ENCODE results near the gene STK33.
"Not testable (repeated sequence)": the region's sequence is repeated elsewhere in the genome, so short reads cannot be mapped to it uniquely, and the experiment has no call there.

The STK33 gene

DNA sequence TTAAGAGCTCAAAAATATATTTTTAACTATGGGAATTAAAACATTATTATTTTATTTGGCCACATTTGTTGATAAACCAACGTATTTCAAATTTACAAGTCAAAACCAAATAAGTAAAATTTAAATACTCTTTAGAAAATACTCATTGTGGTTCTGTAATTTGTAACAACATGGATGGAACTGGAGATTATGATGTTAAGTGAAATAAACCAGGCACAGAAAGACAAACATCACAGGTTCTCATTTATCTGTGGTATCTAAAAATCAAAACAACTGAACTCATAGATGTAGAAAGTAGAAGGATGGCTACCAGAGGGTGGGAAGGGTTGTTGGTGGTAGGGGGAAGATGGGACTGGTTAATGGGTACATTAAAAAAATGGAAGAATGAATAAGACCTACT, 50.8 kb downstream of the STK33 start:
- DNase-seq (ENCODE audit: low read depth in 2 of 2), result no peak

DNA sequence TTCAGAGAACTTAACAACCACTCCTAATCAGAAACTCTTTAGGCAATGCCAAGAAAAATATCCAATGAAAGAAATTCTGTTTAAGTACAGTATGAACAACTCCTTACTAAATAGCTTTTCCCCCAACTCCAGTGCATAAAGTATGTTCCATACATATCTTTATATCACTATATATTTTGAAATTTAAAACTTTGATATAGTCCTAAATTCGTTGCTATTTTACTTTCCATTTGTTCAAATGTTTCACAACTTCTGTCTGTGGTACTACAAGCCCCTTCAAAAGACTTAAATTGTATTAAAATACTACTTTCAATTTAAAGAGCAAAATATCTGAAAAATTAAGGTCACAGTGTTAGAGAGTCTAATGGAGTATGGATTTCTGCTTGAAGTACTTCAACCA, 52.6 kb downstream of the STK33 start:
- no peak for DNase-seq (ENCODE audit: low read depth in 2 of 2)

DNA sequence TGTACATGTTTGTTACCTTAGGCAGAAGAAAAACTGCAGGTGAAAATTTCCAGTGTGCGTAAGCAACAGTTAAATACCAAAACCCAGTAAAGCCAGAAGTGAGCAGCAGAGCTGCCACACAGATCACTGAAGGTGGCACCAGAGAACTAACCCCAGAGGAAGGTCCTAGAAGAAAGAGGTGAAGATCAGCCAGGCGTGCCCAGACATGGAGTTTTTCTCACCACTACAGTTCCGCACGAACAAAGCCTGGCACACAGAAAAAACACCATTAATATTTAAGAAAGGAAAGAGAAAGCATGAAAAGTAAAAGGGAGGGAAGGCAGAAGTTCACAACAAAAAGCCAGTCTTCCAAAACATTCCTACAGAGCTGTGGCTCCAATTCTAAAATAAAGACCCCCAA, 60.7 kb downstream of the STK33 start:
- DNase-seq (ENCODE audit: low read depth in 2 of 2), result no peak

DNA sequence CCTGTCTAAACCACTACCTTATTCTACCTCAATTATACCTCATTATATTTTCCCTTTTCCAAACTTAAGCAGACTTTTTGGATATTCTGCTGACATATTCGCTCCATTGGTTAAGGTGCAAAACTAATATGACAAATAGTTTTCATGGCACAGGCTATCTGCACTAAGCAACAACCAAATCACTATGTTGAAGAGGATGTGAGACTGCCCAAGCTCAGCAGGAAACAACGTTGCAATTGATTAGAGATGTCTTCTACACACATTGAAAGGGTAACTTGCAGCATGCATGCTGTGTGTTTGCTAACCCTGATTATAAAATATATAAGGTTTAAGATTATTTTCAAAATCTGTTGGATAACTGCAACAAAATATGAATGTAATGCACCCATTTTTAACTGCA, 61.6 kb downstream of the STK33 start:
- DNase-seq (ENCODE audit: low read depth in 2 of 2), result no peak

DNA sequence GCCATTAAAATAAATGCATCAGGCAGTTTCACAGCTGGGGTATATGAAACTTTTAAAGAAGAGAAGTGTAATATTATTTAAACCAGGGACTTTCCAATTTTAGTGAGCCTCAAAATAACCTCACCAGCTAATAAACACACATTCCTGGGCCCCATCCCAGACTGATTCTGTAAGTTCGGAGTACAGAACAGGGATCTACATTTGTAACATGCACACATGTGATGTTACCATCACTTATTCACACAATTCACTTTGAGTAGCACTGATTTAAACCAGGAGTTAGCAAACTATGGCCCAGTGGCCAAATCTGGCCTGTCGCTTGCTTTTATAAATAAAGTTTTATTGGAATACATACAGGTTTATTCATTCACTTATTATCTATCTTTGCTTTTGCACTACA, 62.0 kb downstream of the STK33 start:
- DNase-seq (ENCODE audit: low read depth in 2 of 2), result no peak

DNA sequence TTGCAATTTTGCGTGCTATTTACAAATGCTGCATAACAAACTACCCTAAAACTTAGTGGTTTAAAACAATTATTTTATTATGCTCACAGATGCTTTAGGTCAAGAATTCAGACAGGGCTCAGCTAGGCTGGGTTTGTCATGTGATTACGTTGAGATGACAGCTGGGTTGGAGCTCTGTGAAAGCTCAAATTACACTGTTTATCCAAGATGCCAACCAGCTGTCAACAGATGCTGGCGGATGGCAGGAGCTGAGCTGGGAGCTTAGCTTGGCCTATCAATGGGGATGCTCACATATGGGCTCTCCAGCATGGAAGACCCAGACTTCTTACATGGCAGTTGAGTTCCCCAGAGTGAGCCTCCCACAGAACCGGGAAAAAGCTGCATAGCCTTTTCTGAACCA, 62.7 kb downstream of the STK33 start:
- DNase-seq (ENCODE audit: low read depth in 2 of 2), result no peak

DNA sequence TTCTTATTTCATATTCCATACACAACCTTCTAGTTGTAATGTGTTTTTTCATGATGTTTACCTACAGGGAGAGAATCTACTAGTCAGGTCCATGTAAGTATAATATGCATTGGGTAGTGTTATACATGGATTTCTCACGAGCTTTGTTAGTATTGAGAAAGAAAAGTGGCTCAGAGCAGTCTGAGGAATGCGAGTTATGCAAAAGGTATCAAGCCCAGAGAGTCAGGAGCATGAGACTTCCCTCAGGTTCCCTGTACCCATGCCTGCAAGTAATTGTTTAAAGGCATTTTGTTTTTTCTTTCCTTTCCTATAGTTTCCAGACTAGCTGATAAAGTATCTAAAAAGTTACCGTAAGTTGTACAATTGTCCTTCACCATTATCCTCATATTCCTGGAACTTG, 66.1 kb downstream of the STK33 start:
- no peak for DNase-seq (ENCODE audit: low read depth in 2 of 2)

DNA sequence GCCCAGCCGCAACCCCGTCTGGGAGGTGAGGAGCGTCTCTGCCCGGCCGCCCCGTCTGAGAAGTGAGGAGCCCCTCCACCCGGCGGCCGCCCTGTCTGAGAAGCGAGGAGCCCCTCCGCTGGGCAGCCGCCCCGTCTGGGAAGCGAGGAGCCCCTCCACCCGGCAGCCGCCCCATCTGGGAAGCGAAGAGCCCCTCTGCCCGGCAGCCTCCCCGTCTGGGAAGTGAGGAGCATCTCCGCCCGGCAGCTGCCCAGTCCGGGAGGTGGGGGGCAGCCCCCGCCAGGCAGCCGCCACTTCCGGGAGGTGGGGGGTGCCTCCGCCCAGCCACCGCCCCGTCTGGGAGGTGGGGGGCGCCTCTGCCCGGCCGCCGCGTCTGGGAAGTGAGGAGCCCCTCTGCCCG, 70.6 kb downstream of the STK33 start:
- no peak for DNase-seq (ENCODE audit: low read depth in 2 of 2)

DNA sequence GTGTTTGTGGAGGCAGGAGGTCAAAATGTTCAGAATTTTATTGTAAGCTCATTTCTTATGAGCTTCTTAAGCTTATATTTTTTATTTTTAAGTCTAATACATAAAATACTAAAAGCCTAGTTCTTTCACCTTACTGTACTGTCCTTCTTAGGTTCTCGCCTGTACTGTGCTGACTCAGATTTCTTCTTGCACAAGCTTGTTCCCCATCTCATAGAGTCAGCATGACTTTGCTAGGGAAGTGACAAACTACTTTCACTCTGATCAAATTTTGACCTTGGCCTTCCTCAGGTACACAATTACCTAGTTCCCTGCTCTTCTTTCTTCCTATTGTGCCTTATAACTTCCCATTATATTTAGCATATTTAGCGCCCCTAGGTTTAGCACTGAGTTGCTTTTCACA, 81.5 kb downstream of the STK33 start:
- DNase-seq (ENCODE audit: low read depth in 2 of 2), result no peak

DNA sequence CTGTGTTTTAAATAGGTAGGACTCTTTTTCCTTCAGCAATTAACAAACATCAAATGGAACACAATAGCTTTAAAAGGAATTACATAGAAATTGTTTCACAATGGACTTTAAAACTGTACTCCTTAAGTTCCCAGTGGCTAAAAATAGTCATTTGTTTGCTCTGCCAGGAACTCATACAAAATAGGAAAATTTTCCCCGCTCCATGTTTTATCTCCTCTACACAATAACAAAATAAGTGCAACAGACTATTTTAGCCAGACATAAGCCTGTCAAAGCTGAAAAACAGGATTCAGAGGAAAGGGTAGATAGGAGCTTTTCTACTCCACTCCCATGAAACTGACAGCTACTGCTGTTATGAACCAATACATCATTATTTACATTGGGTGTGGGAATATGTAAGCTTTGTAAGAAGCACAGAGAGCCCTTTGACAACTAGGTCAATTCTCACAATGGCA, 90.1 kb downstream of the STK33 start:
- no peak for DNase-seq (ENCODE audit: low read depth in 2 of 2)

DNA sequence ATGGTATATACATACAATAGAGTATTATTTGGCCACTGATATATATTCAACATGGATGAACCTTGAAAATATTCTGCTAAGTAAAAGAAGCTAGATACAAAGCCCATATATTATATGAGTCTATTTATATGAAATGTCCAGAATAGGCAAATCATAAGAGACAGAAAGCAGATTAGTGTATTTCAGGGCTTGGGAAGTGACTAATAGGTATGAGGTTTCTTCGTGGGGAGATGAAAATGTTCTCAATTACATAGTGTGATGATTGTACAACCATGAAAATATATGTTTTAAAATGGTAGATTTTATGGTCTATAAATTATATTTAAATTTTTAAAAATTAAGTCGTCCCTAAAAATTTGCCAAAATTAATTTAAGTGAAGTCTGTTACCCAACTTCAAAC, 92.2 kb downstream of the STK33 start:
- DNase-seq (ENCODE audit: low read depth in 2 of 2), result no peak

DNA sequence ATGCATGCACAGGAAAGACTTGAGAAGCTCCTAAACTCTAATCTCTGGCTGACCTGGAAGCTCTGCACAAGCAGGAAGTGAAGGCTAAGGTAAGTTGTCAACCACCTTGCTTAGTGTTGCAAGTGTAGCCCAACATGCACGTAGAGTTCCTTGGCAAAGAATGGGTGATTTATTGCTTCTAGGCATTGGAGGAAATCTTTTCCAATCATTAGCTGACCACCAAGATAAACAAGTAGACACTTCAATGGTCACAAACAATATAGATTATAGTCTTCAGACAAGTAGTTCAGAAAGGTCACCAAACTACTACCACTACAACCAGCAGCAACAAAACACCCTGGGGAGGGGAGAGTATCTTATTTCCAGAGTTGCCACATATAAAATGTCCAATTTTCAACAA, 105.6 kb downstream of the STK33 start:
- DNase-seq (ENCODE audit: low read depth in 2 of 2), result no peak

DNA sequence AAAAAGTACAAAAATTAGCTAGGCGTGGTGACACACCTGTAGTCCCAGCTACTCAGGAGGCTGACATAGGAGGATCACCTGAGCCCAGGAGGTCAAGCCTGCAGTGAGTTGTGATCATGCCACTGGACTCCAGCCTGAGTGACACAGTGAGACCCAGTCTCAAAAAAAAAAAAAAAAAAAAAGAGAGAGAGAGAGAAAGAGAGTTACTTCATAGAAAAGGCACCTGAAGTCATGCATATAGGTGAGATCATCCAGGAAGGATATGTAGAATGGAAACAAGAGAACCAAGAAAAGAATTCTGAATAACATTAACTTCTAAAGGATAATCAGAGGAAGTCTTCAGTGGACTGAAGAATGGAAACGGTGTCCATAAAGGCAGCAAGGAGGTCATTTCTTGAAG, 106.8 kb downstream of the STK33 start:
- no peak for DNase-seq (ENCODE audit: low read depth in 2 of 2)

DNA sequence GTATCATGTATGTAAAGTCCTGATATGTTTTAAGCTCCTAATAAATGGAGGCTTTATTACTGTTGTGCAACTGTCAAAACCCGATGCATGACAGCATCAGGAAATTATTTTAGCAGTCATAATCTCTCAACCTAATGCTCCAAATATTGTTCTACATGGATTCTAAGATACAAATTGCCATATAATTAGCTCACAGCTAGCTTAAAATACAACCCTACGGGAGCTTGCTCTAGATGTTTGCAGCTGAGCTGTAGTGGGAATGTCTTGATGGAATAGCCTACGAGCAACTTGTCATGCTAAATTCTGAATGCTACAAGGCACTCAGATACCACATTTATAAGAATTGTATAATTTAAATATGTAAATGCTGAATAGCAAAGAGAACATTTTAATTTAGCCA, 109.8 kb downstream of the STK33 start:
- no peak for DNase-seq (ENCODE audit: low read depth in 2 of 2)

DNA sequence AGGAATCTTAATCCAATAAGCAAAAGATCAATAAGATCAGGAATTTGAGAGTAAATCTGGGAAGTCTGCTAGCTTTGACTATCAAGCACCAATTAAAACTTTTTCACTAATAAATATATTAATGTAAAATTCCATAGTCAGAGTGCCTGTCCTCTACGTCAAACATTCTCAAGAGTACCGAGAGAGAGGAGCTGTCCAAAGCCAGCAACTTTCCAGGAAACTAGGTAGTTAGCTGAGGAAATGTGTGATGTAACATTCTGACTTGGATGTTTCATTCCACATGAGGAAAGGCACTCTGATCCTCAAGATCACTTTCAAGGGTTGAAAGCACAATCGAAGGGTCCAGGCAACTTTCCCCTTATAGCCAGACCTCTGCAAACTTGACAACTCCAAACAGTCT, 113.2 kb downstream of the STK33 start:
- no peak for DNase-seq (ENCODE audit: low read depth in 2 of 2)

DNA sequence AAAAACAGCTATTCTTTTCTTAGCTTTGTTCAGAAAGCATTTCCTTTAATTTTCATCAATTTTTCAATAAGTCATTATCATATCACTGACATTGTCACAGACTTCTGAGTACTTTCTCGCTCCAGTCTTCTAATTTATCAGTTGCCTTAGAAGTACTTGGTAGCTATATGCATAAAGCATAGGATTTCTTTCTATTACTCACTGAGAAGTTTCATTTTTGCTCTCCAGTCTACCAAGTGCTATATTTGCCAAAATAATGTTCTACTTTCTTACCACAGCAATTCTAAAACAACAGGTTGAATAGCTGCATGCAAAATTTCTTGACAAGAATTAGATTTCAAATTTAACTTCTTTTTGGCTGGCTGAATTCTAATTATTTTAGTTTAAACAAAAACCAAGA, 116.3 kb downstream of the STK33 start:
- no peak for DNase-seq (ENCODE audit: low read depth in 2 of 2)

DNA sequence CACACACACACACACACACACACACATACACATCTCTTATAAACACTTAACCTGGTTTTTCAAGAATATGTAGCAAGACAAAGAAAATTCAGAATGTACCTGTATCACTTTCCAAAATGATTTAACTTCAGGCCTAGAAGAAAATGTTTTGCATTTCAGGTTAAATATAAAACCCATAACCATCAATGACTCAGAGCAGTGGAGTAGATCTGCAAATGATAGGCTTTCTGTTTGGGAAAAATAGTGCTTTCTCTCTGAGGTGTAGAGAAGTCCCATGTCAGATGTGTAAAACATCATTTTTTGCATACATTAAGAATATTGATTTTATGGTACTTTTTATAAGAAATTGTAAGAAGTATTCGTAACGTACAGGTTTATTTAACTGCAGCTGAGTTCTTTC, 116.9 kb downstream of the STK33 start:
- DNase-seq (ENCODE audit: low read depth in 2 of 2), result no peak

DNA sequence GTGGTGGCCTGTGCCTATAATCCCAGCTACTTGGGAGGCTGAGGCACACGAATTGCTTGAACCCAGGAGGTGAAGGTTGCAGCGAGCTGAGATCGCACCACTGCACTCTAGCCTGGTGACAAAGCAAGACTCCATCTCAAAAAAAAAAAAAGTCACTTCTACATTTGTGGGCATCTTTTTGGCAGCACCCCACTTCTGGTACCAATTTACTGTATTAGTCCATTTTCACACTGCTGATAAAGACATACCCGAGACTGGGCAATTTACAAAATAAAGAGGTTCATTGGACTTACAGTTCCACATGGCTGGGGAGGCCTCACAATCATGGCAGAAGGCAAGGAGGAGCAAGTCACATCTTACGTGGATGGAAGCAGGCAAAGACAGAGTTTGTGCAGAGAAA, 126.2 kb downstream of the STK33 start:
- not testable (repeated sequence) for DNase-seq (ENCODE audit: low read depth in 2 of 2)

DNA sequence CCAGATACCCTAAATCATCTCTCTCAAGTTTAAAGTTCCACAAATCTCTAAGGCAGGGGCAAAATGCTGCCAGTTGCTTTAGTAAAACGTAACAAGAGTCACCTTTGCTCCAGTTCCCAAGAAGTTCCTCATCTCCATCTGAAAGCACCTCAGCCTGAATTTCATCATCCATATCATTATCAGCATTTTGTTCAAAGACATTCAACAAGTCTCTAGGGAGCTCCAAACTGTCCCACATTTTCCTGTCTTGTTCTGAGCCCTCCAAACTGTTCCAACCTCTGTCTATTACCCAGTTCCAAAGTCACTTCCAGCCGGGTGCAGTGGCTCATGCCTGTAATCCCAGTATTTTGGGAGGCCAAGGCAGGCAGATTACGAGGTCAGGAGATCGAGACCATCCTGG, 126.7 kb downstream of the STK33 start:
- not testable (repeated sequence) for DNase-seq (ENCODE audit: low read depth in 2 of 2)

DNA sequence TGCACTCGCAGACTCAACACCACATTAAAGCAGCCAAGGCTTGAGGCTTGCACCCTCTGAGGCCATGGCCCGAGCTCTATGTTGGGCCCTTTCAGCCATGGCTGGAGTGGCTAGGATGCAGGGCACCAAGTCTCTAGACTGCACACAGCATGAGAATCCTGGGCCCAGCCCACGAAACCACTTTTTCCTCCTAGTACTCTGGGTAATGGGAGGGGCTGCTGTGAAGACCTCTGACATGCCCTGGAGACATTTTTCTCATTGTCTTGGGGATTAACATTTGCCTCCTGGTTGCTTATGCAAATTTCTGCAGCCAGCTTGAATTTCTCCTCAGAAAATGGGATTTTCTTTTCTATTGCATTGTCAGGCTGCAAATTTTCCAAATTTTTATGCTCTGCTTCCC, 127.1 kb downstream of the STK33 start:
- not testable (repeated sequence) for DNase-seq (ENCODE audit: low read depth in 2 of 2)

DNA sequence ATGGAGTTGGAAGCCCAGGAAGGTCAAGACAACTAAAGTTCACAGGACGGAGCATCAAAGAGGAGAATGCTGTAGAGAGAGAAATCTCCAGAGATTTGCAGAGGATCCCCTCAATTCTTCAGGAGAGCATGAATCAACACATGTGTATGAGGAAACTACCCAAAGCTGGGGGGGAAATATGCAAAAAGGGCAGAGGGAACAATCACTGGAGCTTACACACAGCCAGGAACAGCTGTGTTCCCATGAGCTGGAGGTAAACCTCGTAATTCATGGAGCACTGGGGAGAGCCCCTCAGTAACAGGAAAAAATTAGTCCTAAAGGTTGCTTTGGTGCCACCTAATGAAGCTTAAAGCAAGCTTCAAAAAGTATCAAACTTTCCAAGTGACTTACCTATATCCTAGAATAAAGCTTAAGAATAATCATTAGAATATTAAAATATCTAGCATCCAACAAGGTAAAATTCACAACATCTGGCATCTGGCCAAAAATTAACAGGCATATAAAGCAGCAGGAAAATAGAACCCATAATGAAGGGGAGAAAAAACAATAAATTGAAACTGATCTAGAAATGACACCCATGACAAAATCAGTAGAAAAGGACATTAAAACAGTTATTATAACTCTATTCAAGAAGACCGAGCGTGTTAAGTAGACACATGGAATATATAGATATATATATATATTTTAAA, 134.2 kb downstream of the STK33 start:
- no peak for DNase-seq (ENCODE audit: low read depth in 2 of 2)

DNA sequence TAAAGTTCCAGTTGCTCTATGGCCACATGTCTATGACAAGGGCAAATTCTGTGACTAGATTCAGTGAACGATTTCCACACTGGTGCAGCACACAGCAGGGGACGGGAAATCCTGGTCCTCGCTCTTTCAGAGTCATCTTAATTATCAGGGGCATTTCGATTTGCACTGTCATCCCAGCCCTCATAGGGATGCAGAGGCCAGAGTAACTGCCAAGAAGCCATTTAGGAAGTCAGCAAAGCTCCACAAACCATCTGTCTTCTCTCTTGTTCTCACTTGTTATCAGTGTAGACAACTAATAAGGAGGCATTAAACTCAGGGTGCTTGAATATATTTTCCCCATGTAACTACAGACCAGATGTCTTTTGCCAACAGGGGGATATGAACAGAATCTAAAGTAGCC, 151.7 kb downstream of the STK33 start:
- DNase-seq (ENCODE audit: low read depth in 2 of 2), result no peak

DNA sequence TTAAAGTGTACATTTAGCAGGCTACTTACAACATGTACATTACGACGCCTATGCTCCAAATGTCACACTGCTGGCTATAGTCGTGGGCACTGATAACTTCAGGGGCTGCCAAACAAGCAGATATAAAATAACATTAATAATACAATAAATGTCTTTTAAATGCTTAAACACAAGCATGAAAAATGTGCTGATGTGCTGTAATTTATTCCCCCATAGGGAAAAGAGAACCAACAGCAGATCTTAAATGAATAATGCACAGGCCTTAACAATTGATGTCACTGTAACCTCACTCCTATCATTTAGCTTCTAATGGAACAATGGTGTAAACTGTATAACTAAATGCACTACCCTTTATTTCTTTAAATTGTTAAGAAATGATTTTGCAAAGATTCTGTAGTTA, 153.4 kb downstream of the STK33 start:
- DNase-seq (ENCODE audit: low read depth in 2 of 2), result no peak

DNA sequence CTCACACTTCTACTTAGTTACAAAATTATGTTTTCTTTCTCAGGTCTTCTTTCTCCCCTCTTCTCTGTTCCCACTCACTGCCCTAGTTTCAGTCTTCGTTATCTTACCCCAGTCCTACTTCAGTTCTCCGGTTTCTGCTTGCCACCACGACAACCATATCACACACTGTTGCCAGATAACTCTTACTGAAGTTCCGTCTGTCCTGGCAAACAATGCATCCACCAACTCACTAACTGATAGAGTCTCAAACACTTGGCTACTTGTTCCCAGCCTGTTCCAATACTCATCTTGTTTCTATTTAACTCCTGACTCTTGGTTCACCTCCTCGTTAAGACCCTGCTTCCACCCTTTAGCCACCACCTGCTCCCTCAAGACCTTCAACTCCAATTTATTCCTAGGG, 164.5 kb downstream of the STK33 start:
- no peak for DNase-seq (ENCODE audit: low read depth in 2 of 2)
